Stimulated activated CD8-positive, alpha-beta memory T cell treated with anti-CD3 and anti-CD28 coated beads, Interleukin-4, amount 100 ng/mL, for 1 hour (primary cell): ENCODE results near the gene SCN3A.

Experiments
- DNase-seq, 2 donors: peaks; one replicate each; pipeline ENCODE4 v3.0.0-alpha.2; 2020; ENCODE audit warnings: low read depth in 2 of 2, low spot score in 1 of 2

SCN3A gene

DNA sequence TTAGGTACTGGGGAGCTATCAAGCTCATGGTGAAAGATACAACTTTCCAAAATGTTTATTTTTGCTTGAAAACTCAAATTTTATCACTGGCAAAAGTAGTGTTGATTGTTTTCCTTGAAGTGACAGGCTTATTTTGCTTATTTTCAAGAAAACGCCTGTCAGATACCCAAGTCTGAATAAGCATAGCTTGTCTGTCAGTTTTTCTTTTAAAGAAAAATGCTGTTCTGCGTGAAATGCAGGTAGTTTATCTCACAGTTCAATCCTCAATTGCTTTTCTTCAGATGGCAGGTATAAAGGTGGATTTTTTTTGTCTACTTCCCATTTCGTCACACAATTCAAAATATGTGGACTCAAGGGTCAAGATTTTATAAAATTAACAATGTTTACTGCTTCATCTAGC, 145.9 kb downstream of the SCN3A start:
- DNase-seq: no peak

DNA sequence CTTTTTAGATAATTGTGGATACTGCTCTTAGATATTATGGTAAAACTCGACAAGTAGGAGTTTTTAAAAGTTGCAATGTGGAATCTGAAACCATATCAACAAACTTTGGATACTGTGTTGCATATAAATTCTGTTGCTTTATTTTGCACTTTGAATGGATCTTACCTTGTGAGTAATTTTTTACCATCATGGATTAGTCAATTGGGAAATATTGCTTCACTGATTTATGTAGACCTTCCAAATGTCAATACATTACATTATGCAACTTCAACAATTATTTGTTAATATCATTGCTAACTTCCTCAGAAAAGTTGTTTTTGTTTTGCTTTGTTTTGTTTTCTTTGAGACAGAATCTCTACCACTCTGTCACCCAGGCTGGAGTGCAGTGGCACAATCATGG, 146.5 kb downstream of the SCN3A start:
- no peak for DNase-seq

DNA sequence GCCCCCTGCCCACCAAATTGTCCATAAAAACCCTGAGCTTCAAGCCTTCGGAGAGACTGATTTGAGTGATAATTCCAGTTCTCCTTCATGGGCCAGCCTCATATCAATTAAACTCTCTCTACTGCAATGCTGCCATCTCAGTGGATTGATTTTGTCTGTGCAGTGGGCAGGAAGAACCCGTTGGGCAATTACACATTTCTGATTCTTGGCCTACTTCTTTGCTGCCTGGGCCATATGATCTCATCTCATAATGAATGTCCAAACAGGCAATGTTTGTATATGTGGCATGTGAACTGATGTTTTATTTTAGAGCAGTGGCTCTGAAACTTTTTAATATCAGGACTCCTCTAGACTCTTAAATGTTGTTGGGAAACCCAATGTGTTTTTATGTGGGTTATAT, 147.3 kb downstream of the SCN3A start:
- no peak for DNase-seq

DNA sequence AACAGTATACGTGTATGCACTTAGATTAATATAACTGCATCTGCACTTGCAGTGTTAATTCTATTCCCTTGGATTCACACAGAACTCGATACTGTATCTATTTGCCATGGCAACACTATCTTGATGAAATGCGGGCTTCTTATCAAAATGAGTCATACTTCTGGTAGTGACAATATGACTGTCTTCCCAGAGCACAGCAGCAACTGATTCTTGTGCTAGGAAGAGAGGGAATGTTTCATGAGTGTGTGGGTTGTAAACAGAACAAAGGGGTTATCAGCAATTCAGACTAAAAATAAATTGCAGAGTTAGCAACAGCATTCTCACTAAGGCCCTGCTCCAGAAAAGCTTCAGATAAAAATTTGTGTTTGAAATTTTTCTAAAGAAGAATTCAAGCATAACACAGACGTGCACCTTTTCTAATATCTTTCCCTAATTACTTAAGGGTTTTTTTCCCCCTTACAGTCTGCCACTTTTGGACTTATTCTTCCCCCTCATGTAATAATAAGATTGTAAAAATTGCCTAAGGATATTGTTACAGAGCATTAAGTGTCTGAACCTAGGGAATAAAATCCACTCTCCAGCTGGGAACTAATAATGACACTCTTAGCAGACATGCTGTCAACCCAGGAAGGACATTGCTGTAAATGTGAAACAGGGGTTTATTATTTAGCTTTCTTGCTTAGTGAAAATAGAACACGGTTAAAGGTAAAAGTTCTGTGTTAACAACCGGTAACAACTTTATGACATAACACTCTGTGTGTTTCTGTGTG, 148.6 kb downstream of the SCN3A start:
- no peak for DNase-seq

DNA sequence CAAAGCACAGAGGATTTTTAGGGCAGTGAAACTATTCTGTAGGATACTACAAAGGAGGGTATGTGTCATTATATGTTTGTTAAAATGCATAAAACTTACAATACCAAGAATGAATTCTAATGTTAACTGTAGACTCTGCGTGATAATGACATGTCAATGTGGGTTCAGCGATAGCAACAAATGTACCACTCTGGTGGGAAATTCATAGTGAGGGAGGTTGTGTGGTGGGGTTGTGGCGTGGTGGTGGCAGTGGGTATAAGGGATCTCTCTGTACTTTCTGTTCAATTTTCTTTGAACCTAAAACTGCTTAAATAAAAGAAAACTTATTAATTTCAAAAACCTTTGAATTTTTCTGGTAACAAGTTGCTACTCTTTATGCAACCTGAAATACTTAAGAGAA, 149.2 kb downstream of the SCN3A start:
- DNase-seq: no peak

DNA sequence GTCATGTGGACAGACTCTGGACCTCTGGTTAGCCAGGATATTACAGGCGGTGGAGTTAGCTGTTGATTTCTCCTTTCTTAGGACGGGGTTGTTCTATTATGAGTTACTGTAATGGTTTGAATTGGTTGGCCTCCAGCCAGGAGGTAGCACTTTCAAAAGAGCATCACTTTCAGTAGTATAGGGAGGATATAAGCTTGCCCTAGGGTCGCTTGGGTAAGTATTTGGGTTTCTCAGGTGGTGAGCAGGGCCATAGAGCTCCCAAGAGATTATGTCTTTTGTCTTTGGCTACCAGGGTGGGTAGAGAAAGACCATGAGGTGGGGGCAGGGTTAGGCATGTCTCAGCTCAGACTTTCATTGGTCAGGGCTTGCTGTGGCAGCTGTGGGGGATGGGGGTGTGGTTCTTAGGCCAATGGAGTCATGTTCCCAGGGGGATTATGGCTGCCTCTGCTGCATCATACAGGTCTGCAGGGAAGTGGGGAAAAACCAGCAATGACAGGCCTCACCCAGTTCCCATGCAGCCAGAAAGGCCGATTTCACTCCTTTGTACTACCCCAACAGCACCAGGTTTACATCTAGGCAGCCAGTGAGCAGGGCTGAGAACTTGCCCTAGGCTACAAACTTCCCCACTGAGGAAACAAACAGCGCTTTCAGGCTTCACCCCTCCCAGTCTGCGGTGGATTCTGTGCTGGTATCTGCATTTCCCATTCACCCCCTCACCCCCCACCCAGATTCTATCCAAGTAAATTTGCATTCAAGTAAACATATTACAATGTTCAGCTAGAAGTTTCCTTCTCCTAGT, 159.1 kb downstream of the SCN3A start:
- no peak for DNase-seq
